Measurements from ENCODE around the gene USP24. TPM values are rescaled to one million over a fixed set of nuclear protein-coding genes. Genes with fewer than 3 reads are reported as not detected.

The USP24 gene
- total and polyA plus RNA-seq, 3 experiments from 2014 or later = 7.5 to 51.6 (median 51.5) TPM

DNA sequence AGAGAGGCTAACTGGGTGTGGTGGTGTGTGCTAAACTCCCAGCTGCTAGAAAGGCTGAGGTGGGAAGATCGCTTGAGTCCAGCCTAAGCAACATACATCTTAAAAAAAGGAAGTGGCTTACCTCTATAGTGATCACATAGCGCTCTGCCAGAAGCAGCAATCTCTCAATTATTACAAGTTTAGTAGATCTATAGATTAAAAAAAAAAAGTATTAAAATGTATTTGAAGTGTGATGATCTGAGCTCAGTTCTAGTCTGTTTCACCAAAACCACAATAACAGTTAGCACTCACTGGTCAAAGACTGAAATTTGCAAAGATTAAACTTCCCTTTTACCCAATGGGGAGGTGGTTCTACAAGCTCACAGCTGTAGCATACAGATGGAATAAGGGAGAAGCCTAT, 76.3 kb downstream of the USP24 start:
- H3K9me3 Mint-ChIP-seq = no peaks in the 10 kb centered on the region
- peak overlapping the region in 7 of 8 donors; percentile 22 to 80 (median 39) for H3K27ac Mint-ChIP-seq
- ChIA-PET POLR2A (no interaction called here), CTCF (interaction anchor here (4.6 kb wide), 1 partner anchor 139 kb away, joined by 34 read pairs; no protein-coding TSS in a partner anchor)
- Histone ChIP-seq H3K27ac (ENCODE audit: low read depth, low read length) (no peak overlapping the region), H3K27me3 (ENCODE audit: insufficient read depth, low read length, poor library complexity, severe bottlenecking) (no peaks in the 10 kb centered on the region), H3K4me3 (ENCODE audit: low read length) (no peak overlapping the region), H3K9me3 (ENCODE audit: low read length) (no peaks in the 10 kb centered on the region), H3K36me3 (ENCODE audit: insufficient read depth, low read length) (peaks cover 50% of the 10 kb centered on the region), H3K4me1 (ENCODE audit: insufficient read depth, low read length) (no peaks in the 10 kb centered on the region)
- DNase-seq = peak in 1 of 5 donors; percentile 24
- peak overlapping the region in 1 of 7 donors; percentile 8 for H3K4me3 Mint-ChIP-seq
- peaks cover 15 to 26% (median 20%) of the 10 kb centered on the region in 3 donors for H3K4me1 Mint-ChIP-seq
- no peaks in the 10 kb centered on the region for H3K27me3 Mint-ChIP-seq
- peaks cover 14 to 52% (median 14%) of the 10 kb centered on the region in 3 donors for H3K36me3 Mint-ChIP-seq

DNA sequence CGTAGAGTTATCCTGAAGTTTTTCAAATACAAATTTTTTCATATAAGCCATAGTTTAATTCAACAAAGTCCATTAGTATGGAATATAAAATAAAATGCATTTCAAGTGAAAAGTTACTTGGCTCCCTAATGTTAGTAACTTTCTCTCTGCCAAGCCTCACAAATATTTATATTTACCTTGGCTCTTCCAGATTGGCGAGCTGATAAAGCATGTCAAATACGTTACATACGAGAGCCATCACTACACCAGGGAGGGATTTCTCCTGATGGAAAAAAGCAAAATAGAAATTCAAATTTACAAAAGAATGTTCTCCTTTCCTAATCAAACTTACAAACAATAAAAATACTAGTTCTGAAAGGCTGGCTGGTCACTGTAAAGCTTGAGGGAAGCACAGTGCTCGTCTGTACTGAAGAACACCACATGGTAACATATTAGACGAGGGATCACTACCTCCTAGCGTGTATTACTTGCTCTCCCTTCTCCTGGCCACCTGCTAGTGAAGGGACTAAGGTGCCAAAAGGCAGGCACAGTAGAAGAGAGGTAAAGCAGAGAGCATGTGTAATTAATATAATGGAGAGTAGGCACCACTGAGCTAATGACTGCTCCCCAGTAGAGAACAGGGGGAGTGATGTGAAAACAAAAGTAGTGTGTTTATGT, 80.9 kb downstream of the USP24 start:
- DNase-seq = no peak
- Histone ChIP-seq H3K9me3 (ENCODE audit: low read length) (no peaks in the 10 kb centered on the region), H3K4me1 (ENCODE audit: insufficient read depth, low read length) (no peaks in the 10 kb centered on the region), H3K27me3 (ENCODE audit: insufficient read depth, low read length, poor library complexity, severe bottlenecking) (no peaks in the 10 kb centered on the region), H3K4me3 (ENCODE audit: low read length) (no peak overlapping the region), H3K36me3 (ENCODE audit: insufficient read depth, low read length) (peaks cover 67% of the 10 kb centered on the region), H3K27ac (ENCODE audit: low read depth, low read length) (no peak overlapping the region)
- ChIA-PET POLR2A (no interaction called here), CTCF (interaction anchor here (0.7 kb wide), 1 partner anchor 143 kb away, joined by 3 read pairs; no protein-coding TSS in a partner anchor)
- H3K4me3 Mint-ChIP-seq = no peak overlapping the region
- H3K4me1 Mint-ChIP-seq = peaks cover 15 to 24% (median 16%) of the 10 kb centered on the region in 3 donors
- peak overlapping the region in 1 of 8 donors; percentile 36 for H3K27ac Mint-ChIP-seq
- peaks cover 16 to 61% (median 22%) of the 10 kb centered on the region in 3 donors for H3K36me3 Mint-ChIP-seq
- H3K9me3 Mint-ChIP-seq = no peaks in the 10 kb centered on the region
- H3K27me3 Mint-ChIP-seq = no peaks in the 10 kb centered on the region

DNA sequence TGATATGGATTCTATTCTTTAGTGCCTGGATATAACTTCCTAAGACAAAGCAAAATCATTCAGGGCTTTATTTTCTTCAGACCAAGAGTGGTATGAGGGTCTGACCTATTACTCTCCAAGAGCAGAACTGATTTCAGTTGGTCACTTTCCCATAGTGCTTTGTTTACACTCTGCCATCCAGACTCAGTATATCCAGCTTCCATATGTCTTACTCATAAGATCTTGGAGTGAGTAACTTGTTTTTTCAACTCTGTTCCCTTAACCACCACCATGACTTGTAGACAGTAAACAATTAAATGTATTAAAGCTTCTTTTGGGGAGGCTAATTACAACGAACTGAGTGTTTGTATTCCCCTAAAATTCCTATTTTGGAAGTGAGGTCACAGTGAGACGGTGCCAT, 83.4 kb downstream of the USP24 start:
- Mint-ChIP-seq H3K27ac (peak overlapping the region in 2 of 8 donors; percentile 14 to 32), H3K36me3 (peaks cover 22 to 74% (median 34%) of the 10 kb centered on the region in 3 donors), H3K4me3 (no peak overlapping the region), H3K9me3 (no peaks in the 10 kb centered on the region), H3K27me3 (no peaks in the 10 kb centered on the region), H3K4me1 (peaks cover 20 to 33% (median 32%) of the 10 kb centered on the region in 3 donors)
- H3K4me1 ChIP-seq (ENCODE audit: insufficient read depth, low read length) = peaks cover 6% of the 10 kb centered on the region
- ChIA-PET POLR2A (no interaction called here), CTCF (no interaction called here)
- no peaks in the 10 kb centered on the region for H3K27me3 ChIP-seq (ENCODE audit: insufficient read depth, low read length, poor library complexity, severe bottlenecking)
- no peak for DNase-seq
- H3K36me3 ChIP-seq (ENCODE audit: insufficient read depth, low read length) = peaks cover 56% of the 10 kb centered on the region
- H3K4me3 ChIP-seq (ENCODE audit: low read length) = no peak overlapping the region
- no peaks in the 10 kb centered on the region for H3K9me3 ChIP-seq (ENCODE audit: low read length)
- no peak overlapping the region for H3K27ac ChIP-seq (ENCODE audit: low read depth, low read length)

DNA sequence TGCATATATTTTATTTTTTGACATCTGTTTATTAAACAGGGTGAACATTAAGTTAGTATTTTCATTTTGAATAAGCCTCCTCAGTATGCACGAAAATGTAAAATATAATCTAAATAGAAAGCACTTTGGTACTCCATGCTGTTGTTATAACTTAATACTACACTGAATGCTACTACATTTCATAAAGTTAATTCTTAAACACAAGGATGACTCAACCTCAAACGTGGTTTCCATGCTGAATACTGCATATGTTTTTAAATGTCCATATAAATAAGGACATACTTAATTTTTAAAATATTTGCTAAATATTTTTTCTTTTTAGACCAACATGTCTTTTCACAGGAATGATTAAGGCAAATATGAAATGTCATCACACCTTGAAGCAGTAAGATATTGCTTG, 83.9 kb downstream of the USP24 start:
- H3K9me3 Mint-ChIP-seq = no peaks in the 10 kb centered on the region
- CTCF ChIA-PET = interaction anchor here (1.3 kb wide), 1 partner anchor 146 kb away, joined by 3 read pairs; no protein-coding TSS in a partner anchor

DNA sequence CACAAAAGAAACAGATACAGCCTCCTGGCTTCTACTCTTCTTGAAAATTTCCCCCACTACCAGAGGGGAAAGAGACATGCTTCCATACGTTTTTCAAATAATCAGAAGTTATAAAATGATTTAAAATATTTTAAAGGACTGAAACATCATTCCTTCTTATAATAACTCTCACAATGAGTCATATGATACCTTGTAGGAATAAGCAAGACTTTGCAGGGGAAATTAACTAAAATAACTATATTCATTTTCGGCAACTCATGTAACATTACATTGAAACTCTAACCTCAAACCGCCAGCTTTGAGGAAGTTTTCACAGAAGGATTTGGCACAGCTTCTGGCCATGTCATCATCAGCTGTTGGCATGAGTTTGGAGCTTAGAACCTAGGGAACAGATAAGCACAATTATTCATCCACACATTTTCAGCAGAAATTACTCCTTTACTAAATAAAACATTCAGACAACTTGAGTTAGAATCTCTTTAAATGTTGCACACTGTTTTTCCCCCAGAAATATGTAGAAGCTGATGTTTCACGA, 85.9 kb downstream of the USP24 start:
- Mint-ChIP-seq H3K36me3 (peaks cover 16 to 86% (median 45%) of the 10 kb centered on the region in 3 donors), H3K9me3 (no peaks in the 10 kb centered on the region), H3K4me3 (no peak overlapping the region), H3K27me3 (no peaks in the 10 kb centered on the region), H3K27ac (peak overlapping the region in 4 of 8 donors; percentile 12 to 75 (median 34)), H3K4me1 (peaks cover 17 to 33% (median 32%) of the 10 kb centered on the region in 3 donors)
- Histone ChIP-seq H3K4me3 (ENCODE audit: low read length) (no peak overlapping the region), H3K27ac (ENCODE audit: low read depth, low read length) (no peak overlapping the region), H3K4me1 (ENCODE audit: insufficient read depth, low read length) (peaks cover 6% of the 10 kb centered on the region), H3K9me3 (ENCODE audit: low read length) (no peaks in the 10 kb centered on the region), H3K36me3 (ENCODE audit: insufficient read depth, low read length) (peaks cover 56% of the 10 kb centered on the region), H3K27me3 (ENCODE audit: insufficient read depth, low read length, poor library complexity, severe bottlenecking) (no peaks in the 10 kb centered on the region)
- POLR2A ChIA-PET = no interaction called here
- CTCF ChIA-PET = no interaction called here
- no peak for DNase-seq

More for the DNA sequence above, 83.9 kb downstream of the USP24 start:
- Mint-ChIP-seq H3K27me3 (no peaks in the 10 kb centered on the region), H3K36me3 (peaks cover 22 to 80% (median 35%) of the 10 kb centered on the region in 3 donors), H3K27ac (peak overlapping the region in 3 of 8 donors; percentile 13 to 64 (median 33)), H3K4me1 (peaks cover 20 to 33% (median 32%) of the 10 kb centered on the region in 3 donors), H3K4me3 (no peak overlapping the region)
- POLR2A ChIA-PET = no interaction called here
- Histone ChIP-seq H3K27ac (ENCODE audit: low read depth, low read length) (no peak overlapping the region), H3K36me3 (ENCODE audit: insufficient read depth, low read length) (peaks cover 50% of the 10 kb centered on the region), H3K4me3 (ENCODE audit: low read length) (no peak overlapping the region), H3K4me1 (ENCODE audit: insufficient read depth, low read length) (peaks cover 6% of the 10 kb centered on the region), H3K27me3 (ENCODE audit: insufficient read depth, low read length, poor library complexity, severe bottlenecking) (no peaks in the 10 kb centered on the region), H3K9me3 (ENCODE audit: low read length) (no peaks in the 10 kb centered on the region)
- DNase-seq = no peak

DNA sequence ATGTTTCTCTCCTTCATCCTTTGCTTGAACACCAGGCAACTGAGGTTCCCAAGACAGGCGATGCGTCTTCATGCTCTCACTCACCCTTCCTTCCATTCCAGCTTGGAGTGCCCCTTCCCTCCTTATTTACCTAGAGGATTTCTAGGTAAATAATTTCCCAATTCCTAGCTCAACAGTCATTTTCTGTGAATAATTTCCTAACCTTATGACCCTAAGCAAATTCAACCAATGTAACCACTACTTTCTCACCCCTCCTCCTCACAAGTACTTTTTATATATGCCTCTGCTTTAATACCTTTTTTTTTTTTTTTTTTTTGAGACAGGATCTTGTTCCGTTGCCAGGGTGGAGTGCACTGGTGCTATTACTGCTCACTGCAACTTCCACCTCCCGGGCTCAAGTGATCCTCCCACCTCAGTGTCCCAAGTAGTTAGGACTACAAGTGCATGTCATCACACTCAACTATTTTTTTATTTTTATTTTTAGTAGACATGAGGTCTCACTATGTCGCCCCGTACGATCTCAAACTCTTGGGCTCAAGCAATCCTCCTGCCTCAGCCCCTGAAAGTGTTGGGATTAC, 86.7 kb downstream of the USP24 start:
- no peaks in the 10 kb centered on the region for H3K9me3 ChIP-seq (ENCODE audit: low read length)
- no peak overlapping the region for H3K27ac ChIP-seq (ENCODE audit: low read depth, low read length)
- DNase-seq = no peak
- no peaks in the 10 kb centered on the region for H3K27me3 ChIP-seq (ENCODE audit: insufficient read depth, low read length, poor library complexity, severe bottlenecking)
- ChIA-PET CTCF (no interaction called here), POLR2A (interaction anchor here (0.7 kb wide), 1 partner anchor 84 kb away, joined by 3 read pairs; no protein-coding TSS in a partner anchor)
- peaks cover 57% of the 10 kb centered on the region for H3K36me3 ChIP-seq (ENCODE audit: insufficient read depth, low read length)
- no peak overlapping the region for H3K4me3 ChIP-seq (ENCODE audit: low read length)
- H3K9me3 Mint-ChIP-seq = no peaks in the 10 kb centered on the region
- H3K4me1 ChIP-seq (ENCODE audit: insufficient read depth, low read length) = peaks cover 6% of the 10 kb centered on the region
- H3K4me1 Mint-ChIP-seq = peaks cover 17 to 33% (median 32%) of the 10 kb centered on the region in 3 donors
- no peaks in the 10 kb centered on the region for H3K27me3 Mint-ChIP-seq
- peak overlapping the region; percentile 34 to 92 (median 76) for H3K27ac Mint-ChIP-seq
- peak overlapping the region in 6 of 7 donors; percentile 1 to 78 (median 14) for H3K4me3 Mint-ChIP-seq
- H3K36me3 Mint-ChIP-seq = peaks cover 10 to 86% (median 41%) of the 10 kb centered on the region in 3 donors

DNA sequence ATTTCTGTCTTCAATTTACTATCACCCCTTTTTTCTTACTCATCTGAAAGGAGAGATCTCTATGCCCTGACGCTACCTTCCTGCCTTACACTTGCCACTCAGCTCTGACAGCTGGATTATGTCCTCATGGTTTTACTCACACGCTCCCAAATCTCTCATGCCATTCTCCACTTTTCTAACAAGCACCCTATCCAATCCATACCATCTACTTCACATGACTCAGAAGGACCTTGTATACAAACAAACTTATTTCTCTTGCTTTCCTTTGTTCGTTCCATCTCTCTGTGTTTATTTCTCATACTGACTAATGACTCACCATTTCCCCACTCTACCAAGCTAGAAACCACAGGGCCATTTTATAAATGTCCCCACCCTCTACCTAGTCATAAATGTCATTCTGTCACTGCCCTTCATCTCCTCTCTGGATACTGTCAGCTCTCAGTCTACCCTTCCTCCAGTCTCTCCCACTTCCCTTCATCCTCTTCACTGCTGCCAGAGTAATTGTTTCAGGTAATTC, 87.3 kb downstream of the USP24 start:
- H3K4me3 Mint-ChIP-seq = peak overlapping the region; percentile 1 to 80 (median 17)

More for the DNA sequence above, 87.3 kb downstream of the USP24 start:
- Mint-ChIP-seq H3K27ac (peak overlapping the region; percentile 34 to 92 (median 76)), H3K9me3 (no peaks in the 10 kb centered on the region), H3K27me3 (no peaks in the 10 kb centered on the region), H3K4me1 (peaks cover 17 to 33% (median 32%) of the 10 kb centered on the region in 3 donors), H3K36me3 (peaks cover 10 to 89% (median 44%) of the 10 kb centered on the region in 3 donors)
- peak in 1 of 5 donors; percentile 23 for DNase-seq
- ChIA-PET POLR2A (interaction anchor here (0.7 kb wide), 1 partner anchor 85 kb away, joined by 3 read pairs; no protein-coding TSS in a partner anchor), CTCF (no interaction called here)
- Histone ChIP-seq H3K4me1 (ENCODE audit: insufficient read depth, low read length) (peaks cover 6% of the 10 kb centered on the region), H3K27ac (ENCODE audit: low read depth, low read length) (no peak overlapping the region), H3K27me3 (ENCODE audit: insufficient read depth, low read length, poor library complexity, severe bottlenecking) (no peaks in the 10 kb centered on the region), H3K36me3 (ENCODE audit: insufficient read depth, low read length) (peaks cover 64% of the 10 kb centered on the region), H3K9me3 (ENCODE audit: low read length) (no peaks in the 10 kb centered on the region), H3K4me3 (ENCODE audit: low read length) (no peak overlapping the region)

Measured in CD8-positive, alpha-beta memory T cell (primary cell).